ENCODE results near the gene BOD1L1. TPM values are rescaled to one million over a fixed set of nuclear protein-coding genes. Genes with fewer than 3 reads are reported as not detected.

Gene BOD1L1
- total and polyA plus RNA-seq, 2 of the 8 experiments (the other 6 are each of a cell fraction or from before 2014, with no cell fraction given) = 6.8 to 39.3 TPM

DNA sequence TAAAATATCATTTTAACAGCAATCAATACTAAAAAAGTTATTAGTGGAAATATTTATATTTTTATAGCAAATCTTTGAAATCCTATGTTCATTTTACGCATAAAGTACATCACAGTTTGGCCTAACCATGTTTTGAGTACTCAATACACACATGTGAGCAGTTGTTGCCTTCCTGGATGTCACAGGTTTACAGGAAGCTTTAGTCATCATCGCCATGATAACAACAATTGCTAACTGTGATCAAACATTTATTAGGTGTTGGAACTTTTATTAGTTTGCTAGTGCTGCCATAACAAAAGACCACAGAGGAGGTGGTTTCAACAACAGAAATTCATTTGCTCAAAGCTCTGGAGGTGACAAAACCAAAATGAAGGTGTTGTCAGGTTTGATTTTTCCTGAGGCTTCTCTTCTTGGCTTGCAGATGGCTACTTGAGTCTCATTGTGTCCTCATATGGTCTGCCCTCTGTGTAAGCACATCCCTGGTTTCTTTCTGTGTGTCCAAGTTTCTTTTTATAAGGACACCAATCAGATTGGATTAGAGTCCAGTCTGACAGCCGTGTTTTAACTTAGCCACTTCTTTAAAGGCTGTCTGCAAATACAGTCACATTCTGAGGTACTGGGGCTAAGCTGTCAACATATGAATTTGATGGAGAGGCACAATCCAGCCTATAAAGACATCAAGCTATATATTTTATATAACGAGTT, 43.1 kb upstream of the BOD1L1 start:
- Histone ChIP-seq H3K36me3 (ENCODE audit: control insufficient read depth in 2 of 4, insufficient read depth in 4 of 4, low read length in 3 of 4) (no peaks in the 10 kb centered on the region), H2BK12ac (ENCODE audit: low read depth, low read length) (no peak overlapping the region), H4K8ac (ENCODE audit: extremely low read depth, insufficient read depth, low read length) (no peak overlapping the region), H3K9me3 (ENCODE audit: insufficient read depth in 2 of 2, low read depth in 1 of 2, low read length in 1 of 2) (no peaks in the 10 kb centered on the region; a peak in 1 of 4 replicates), H3K79me1 (ENCODE audit: low read depth, low read length) (no peaks in the 10 kb centered on the region), H3K56ac (replicated peaks; ENCODE audit: insufficient read length, low read depth, low read length) (no peak overlapping the region), H3K4me1 (replicated peaks in 1 of 4; ENCODE audit: control insufficient read depth in 3 of 4, insufficient read depth in 4 of 4, low read length in 3 of 4) (no peaks in the 10 kb centered on the region), H2AFZ (ENCODE audit: low read length) (no peak overlapping the region), H2BK5ac (ENCODE audit: low read depth, low read length) (no peak overlapping the region), H3K4ac (replicated peaks; ENCODE audit: insufficient read length, low read depth, low read length) (no peak overlapping the region), H3K79me2 (ENCODE audit: control insufficient read depth in 1 of 2, insufficient read depth in 2 of 2, low read length in 2 of 2) (no peaks in the 10 kb centered on the region), H3K18ac (ENCODE audit: extremely low read depth, low read length) (no peak overlapping the region), H3K9ac (replicated peaks in 1 of 4; ENCODE audit: extremely low read depth in 1 of 4, low read depth in 3 of 4, low read length in 3 of 4) (no peak overlapping the region), H3K14ac (ENCODE audit: insufficient read length) (no peak overlapping the region), H4K5ac (ENCODE audit: insufficient read length, low read depth, low read length) (no peak overlapping the region), H3K4me2 (ENCODE audit: insufficient read depth in 1 of 2, low read depth in 2 of 2, low read length in 2 of 2) (no peak overlapping the region), H2BK120ac (replicated peaks; ENCODE audit: low read depth, low read length) (no peak overlapping the region), H4K20me1 (replicated peaks in 1 of 2; ENCODE audit: control insufficient read depth in 1 of 2, insufficient read depth in 2 of 2, low read length in 2 of 2) (no peaks in the 10 kb centered on the region), H2BK20ac (ENCODE audit: low read length) (no peak overlapping the region), H3K23me2 (ENCODE audit: low read depth, low read length) (no peaks in the 10 kb centered on the region), H3K27me3 (replicated peaks in 1 of 4; ENCODE audit: control insufficient read depth in 3 of 4, extremely low read depth in 1 of 4, insufficient read depth in 3 of 4, low read length in 3 of 4) (no peaks in the 10 kb centered on the region), H2AK5ac (ENCODE audit: low read depth, low read length) (no peak overlapping the region), H3K27ac (ENCODE audit: low read depth, low read length) (no peak overlapping the region), H3K4me3 (ENCODE audit: extremely low read depth in 1 of 4, insufficient read depth in 2 of 4, low read depth in 3 of 4, low read length in 4 of 4) (no peak overlapping the region), H2BK15ac (ENCODE audit: low read length) (no peak overlapping the region), H3K23ac (ENCODE audit: insufficient read length) (no peak overlapping the region), H4K91ac (replicated peaks; ENCODE audit: insufficient read length, low read length) (no peak overlapping the region)
- WGBS, 2 experiments (ENCODE audit: extremely low coverage in 1 of 2, insufficient coverage in 1 of 2, insufficient read length in 1 of 2, insufficient replicate concordance in 2 of 2, low coverage in 1 of 2, low lambda C conversion rate in 2 of 2, missing lambda C conversion rate in 1 of 2) = 74% methylated on average over 4 of the region's 4 CpGs; no CpG with 5 or more reads in 1 of the 2 experiments
- FAIRE-seq (no peak), DNase-seq (ENCODE audit: low read depth in 1 of 2, low spot score in 2 of 2) (no peak)
- ChIA-PET POLR2A (ENCODE audit: partially characterized antibody) (no interaction called here), CTCF (ENCODE audit: partially characterized antibody) (interaction anchor here (1.0 to 2.6 kb wide), 4 partner anchors 13 to 189 kb away, joined by 5 to 10 read pairs (median 6); no protein-coding TSS in a partner anchor)
- TF ChIP-seq, protein P1, sequence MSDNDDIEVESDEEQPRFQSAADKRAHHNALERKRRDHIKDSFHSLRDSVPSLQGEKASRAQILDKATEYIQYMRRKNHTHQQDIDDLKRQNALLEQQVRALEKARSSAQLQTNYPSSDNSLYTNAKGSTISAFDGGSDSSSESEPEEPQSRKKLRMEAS (IDR thresholded peaks at IDR 0.05) = no peak
- TF ChIP-seq TAF1 (IDR thresholded peaks at IDR 0.05; ENCODE audit: low read depth, low read length) (no peak), HDAC6 (IDR thresholded peaks at IDR 0.05; ENCODE audit: low read depth, low read length) (no peak)

Data from H1 (cell line).